Embryonic facial prominence (tissue), 1 donor: ENCODE data around the gene GUK1.
"Not testable (repeated sequence)": the region's sequence is repeated elsewhere in the genome, so short reads cannot be mapped to it uniquely, and the experiment has no call there.

ENCODE experiments used
- DNase-seq: peaks from one replicate; pipeline ENCODE4 v3.0.0-alpha.2; 2016; ENCODE audit errors: extremely low spot score

The GUK1 gene

GRCh38 chr1:228162286-228163006 is 22.4 kb downstream of the GUK1 start:
- no peak for DNase-seq

DNA sequence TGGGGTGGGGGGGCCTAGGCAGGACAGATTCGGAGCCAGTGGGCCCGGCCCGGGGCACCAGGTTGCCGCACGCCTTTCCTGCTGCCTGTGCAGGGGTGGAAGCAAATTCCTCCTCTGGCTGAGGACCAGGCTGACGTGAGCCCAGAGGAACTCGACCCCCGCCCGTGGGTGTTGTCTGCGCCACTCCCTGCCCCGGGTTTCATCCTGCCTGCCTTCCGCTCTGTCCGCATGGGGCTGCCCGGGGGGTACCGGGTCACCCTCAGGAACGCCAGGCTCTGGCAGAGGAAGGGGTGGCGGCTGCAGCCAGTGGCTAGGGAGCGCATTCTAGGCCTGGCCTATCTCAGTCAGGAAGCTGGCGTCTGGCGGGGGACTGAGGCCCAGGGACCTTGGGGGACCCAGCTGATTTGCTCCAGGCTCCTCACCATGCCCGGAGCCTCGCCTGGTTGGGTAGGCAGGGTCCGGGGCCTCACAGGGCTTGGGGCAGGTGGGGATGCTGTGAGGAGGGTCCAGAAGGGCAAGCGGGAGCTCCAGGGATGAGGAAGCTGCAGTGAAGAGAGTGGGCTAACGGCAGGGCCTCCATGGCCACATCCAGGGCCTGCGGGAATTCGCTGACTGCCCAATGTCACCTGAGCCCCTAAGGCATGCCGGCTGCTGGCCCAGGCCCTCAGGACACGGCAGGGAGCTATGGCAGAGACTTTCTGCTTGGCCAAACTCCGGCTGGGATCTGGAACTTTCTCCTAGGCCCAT is 23.1 kb downstream of the GUK1 start:
- no peak for DNase-seq

DNA sequence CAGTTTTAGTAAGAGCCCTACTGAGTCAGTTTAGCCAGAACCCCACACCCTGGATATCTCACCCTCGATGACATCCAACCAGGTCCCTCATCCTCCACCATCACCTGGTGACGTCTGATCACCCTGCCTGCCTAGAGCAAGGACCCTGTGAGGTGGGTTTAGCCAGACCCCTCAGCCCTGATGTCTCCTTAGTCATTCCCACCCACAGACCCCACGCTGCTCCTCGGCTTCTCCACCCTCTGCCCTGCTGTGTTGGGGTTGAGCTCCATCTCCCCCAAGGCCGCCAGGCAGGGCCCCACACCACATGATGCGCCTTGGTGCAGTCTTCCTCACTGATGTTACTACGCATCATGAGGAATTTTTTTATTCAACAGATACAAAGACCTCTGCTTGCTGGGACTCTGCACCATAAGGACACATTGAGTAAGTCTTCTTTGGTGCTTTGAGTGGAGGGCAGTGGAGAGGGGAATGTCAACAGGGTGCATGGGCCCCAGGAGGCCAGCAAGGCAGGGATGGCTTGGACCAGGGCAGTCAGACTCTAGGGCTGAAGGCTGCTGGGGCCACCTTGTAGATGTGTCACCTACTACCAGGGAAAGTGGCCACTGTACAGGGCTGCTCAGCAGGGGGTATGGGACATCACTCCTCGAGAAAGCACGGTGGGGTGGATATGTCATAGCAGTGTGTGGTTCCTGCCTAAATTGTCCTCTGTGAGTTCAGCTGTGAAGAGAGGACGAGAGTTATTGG is 23.9 kb downstream of the GUK1 start:
- DNase-seq: no peak

DNA sequence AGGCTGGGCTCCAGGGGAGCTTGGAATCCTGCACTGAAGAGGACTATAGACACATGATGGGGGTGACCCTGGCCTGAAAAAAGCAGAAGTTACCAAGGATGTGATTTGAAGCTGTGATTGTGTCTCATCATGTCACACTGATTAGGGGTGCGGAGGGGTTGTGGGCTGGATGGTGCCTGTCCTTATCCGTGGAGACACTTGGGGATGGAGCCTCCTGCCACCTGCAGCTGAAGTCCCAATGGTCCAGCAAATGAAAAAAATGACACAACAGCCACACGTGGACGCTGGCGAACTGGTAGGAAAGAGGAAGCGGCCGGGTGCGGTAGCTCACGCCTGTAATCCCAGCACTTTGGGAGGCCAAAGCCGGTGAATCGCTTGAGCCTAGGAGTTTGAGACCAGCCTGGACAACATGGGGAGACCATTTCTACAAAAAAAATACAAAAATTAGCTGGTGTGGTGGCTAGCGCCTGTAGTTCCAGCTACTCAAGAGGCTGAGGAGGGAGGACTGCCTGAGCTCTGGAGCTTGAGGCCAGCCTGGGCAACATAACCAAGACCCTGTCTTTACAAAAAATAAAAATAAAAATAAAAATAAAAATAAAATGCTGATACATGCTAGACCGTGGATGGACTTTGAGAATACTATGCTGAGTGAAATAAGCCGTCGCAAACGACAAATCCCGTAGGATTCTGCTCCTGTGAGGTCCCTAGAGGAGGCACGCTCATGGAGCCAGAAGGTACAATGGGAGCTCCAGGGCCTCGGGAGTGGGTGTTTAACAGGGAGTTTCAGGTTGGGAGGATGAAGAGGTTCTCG is 24.7 kb downstream of the GUK1 start:
- no peak for DNase-seq

- peak; percentile 97 for DNase-seq
These were observed 25.5 kb downstream of the GUK1 start, which contains the start of gene IBA57 for GRCh38 chr1:228165372-228166169. Gene IBA57, plus strand, starts transcription at chr1:228165804. Its CDS starts 13 bp downstream, at chr1:228165817.

DNA sequence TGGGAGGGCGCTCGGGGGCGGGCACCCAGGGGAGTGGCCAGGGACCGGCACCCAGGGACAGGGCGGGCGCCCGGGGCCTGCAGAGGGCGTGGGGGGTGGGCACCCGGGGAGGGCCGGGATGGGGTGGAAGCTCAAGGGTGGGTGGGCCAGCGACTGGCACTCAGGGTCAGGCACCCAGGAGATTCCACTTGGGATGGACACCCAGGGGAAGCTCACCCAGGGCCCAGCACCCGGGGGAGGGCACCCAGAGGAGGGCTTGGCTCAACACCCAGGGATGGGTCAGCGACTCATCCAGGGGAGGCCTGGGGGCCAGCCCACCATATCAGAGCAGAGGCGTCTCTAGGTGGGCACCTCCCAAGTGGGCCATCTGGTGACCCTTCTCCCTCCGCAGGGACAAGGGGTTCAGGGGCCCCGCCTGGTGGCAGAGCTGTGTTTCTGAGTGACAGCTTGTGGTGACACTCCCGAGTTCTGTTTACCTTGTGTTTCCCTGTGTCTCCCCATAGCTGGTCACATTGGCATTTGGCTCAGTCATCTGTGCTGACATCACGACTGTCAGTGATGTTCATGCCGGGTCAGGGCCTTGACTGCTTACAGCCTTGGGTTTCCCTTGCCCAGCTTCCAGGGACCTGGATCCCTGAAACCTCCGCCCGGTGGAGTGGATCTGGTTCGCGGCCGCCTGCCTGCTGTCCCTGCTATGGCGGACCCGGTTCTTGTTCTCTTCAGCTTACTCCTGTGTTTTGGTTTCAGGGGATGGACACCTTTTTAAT is 26.3 kb downstream of the GUK1 start:
- peak; percentile 51 for DNase-seq

DNA sequence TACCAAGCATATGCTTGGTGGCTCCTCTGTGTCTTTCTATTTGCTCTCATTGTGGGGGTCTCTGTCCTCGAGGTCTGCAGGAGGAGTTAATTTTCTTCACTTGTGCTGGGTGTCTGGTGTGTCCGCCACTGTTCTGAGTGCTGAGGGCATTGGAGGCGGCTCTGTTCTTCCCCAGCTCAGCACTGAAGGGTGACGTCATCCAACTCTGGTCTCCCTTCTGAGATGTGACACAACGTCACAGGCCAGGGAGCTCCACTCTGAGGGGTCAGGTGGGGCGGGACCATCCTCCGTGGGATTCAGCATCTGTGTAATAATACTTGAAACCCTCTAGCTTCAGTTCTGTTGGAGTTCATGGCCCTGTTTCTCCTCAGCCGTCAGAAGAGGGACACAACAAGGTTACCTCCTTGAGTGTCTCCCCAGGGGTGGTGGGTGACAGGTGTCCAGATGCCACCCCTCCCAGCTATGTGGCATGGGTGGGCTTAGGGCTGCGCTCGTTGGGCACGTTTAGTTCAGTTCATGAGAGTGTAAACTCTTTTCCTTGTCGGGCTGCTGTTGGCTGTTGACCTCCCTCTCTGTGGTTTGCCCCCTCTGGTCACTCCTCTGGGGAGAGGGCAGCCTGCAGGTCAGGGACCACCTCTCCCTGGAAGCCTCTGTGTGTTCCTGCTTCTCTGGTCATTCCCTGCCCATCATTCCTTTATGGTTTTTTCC is 28.6 kb downstream of the GUK1 start:
- no peak for DNase-seq

GRCh38 chr1:228169345-228169744 is 29.3 kb downstream of the GUK1 start:
- DNase-seq: no peak

GRCh38 chr1:228170666-228171065 is 30.6 kb downstream of the GUK1 start:
- DNase-seq: no peak

DNA sequence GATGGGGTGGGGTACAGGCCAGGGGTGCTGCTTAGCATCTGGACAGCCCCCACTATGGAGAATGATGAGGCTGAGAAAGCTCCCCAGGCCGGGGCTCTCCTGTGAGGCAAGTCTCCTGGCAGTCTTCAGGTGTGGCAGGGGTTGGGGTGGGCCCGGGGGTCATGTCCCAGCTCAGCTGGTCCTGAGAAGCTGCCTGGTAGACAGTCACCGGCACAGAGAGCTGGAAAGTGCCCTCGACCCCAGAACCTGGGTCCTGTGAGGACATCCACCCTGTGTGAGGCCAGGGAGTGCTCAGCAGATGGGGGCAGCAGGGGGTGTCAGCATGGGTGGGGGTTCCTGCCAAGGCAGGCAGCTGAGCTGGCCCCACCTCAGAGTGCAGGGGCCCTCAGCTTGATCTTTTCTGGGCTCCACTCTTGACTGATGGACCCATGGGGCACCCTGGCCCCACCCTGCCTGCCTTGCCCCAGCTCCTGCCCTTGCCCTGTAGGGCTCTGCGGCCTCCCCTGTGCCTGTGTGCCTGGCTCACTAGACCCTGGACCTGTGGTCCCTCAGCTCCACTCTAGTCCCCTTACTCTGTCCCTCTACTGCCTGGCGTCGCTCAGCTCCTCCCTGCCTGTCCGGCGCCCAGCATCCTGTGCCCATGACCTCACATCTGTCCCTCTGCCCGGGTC is 31.3 kb downstream of the GUK1 start:
- no peak for DNase-seq

DNA sequence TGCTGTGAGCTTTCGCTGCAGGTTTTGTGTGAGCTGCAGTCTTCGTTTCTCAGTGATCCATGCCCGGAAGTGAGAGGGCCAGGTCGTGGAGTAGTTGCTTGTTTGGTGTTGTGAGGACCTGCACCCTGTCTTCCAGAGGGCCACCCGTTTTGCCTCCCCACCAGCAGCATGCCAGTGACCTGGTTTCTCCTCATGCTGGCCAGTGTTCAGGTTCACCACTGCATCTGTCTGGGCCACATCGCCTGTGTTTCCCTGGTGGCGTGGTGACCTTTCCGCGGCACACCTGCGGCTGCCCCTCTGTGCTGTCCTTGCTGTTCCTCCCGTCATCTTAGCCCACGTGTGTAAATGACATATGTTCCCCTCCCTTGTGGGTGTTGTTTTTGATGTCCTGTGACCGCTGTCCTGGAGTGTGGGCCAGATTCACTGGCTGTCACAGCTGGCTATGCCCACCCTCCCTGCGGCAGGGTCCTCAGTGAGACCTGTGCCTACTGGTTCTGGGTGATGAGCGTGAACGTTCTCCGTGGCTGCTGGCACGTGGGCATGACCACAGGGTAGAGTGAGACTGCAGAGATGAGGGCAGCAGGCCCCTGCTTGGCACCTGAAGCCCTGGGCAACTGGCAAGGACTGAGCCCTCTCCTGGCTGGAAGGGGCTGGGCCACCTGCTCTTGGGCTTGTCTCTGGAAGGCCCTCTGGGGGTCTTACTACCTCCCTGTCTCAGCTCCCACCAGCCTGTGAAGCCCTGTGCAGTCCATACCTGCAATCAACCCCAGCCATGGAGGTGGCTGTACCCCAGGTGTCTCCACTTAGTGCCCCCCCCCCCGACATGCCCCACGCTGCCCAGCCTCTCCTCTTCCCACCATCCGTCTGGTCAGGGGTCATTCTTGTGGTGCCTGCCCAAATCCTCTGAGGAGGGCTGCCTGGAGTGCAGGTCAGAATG is 32.8 kb downstream of the GUK1 start:
- DNase-seq: no peak

DNA sequence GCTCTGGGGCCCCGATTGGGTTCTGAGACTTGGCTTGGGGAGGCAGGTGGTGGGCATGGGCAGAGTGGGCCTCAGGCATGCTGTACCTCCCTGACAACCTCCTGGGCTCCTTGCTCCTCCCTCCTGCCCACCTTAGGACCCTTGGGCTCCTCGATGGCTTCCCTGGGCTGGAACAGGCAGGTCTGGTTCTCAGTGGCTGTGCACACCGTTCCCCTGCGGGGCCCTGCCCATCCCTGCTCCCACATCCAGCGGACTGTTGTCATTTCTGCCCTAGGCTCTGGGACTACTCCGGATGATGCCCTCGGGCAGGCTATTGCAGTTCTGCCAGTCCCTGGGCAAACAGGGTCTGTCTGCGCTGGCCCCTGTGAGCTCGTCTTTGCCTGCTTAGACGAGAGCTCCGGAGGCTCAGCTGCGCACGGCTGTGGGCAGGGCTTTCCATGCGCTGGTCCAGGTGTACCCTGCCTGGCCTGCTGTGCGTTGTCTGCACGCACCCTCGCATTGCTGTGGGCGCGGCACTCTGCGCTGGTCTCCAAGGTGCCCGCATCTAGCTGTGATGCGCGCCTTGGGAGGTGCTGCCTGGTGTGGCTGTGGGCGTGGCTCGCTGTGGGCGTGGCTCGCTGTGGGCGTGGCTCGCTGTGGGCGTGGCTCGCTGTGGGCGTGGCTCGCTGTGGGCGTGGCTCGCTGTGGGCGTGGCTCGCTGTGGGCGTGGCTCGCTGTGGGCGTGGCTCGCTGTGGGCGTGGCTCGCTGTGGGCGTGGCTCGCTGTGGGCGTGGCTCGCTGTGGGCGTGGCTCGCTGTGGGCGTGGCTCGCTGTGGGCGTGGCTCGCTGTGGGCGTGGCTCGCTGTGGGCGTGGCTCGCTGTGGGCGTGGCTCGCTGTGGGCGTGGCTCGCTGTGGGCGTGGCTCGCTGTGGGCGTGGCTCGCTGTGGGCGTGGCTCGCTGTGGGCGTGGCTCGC is 33.7 kb downstream of the GUK1 start:
- not testable (repeated sequence) for DNase-seq

GRCh38 chr1:228174482-228175315 is 34.6 kb downstream of the GUK1 start:
- DNase-seq: no peak

DNA sequence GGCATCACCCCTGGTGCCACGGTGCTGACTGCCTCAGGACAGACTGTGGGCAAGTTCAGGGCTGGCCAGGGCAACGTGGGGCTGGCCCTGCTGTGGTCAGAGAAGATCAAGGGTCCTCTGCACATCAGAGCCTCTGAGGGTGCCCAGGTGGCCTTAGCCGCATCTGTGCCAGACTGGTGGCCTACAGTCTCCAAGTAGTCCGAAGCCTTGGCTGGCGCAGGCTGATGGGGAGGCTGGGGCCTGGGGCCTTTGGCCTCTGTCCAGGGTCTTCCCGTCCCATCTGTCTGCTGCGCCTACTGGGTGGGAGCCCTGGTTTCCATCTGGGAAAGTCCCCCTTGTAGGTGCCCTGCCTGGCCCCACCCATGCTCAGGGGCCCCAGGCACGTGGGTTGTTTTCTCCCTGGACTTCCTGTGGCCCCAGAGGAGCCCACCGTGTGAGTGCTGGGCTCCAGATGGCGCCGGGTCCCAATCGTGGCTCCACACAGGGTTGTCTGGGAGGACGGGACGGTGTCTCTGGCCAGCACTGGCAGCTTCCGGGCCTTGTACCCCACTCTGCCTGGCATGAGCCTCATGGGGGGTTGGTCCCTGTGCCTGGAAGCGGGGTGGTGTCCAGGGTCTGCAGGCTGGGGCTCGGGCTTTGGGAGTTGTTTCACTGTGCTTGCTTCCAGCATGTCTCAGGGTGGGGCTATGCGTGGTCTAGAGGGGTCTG is 35.4 kb downstream of the GUK1 start:
- DNase-seq: no peak

GRCh38 chr1:228176024-228176395 is 35.9 kb downstream of the GUK1 start:
- DNase-seq: no peak
